K562 (cell line): ENCODE measurements around the gene GNAT2. TPM values are rescaled to one million over a fixed set of nuclear protein-coding genes. Genes with fewer than 3 reads are reported as not detected.

Source experiments
- ATAC-seq: fragments of 200-7000 bp; cut with Tn5 transposase; 3 replicates; pipeline ENCODE4 v1.9.1; 2020; ENCODE audit warnings: moderate library complexity
- BruUV-seq: library from RNA; stranded (reverse); fragments of 400-500 nt; replicated peaks from 2 replicates; lab custom pipeline; 2021; lab: Mats Ljungman, UMichigan
- CTCF ChIA-PET: fragments of 300-600 bp; formaldehyde crosslinking; extraction: SDS; loops from one replicate; lab custom pipeline; 2021; ENCODE audit warnings: low intra/inter-chr PET ratio; lab: Yijun Ruan, JAX
- POLR2A ChIA-PET: fragments of 300-600, 350-650 bp; sonication (Branson Sonifier 250); formaldehyde crosslinking; extraction: SDS; loops from one replicate; lab custom pipeline; 2021; ENCODE audit warnings: antibody characterized with exemption, inconsistent platforms; lab: Yijun Ruan, JAX
- DNase-seq, 4 experiments: peaks; one replicate each; pipeline versions ENCODE4 v3.0.0 to v3.0.0-alpha.2; 2011 to 2018; ENCODE audit warnings: low spot score in 3 of 4, mixed read lengths in 3 of 4; ENCODE audit errors: extremely low read depth in 1 of 4
- FAIRE-seq: peaks from 2 replicates; lab custom pipeline; 2011; peaks lifted over from hg19 to GRCh38; lab: Jason Lieb, UNC
- H2AFZ ChIP-seq: 2 replicates; pipeline ENCODE4 v1.6.0; 2011; ENCODE audit warnings: low read depth, low read length, control low read depth, inconsistent platforms
- H3K27ac ChIP-seq: fragments of 200-600 bp; 3 replicates; pipeline ENCODE4 v1.8.0; 2011; ENCODE audit warnings: low read depth, mild to moderate bottlenecking, control low read depth, inconsistent platforms, low read length, moderate library complexity, mixed read lengths; ENCODE audit errors: extremely low read depth
- H3K27me3 ChIP-seq, 2 experiments: fragments of 300-600 bp in 1 of 2; 2 replicates in 1 of 2; 3 replicates in 1 of 2; pipeline versions ENCODE4 v1.6.0 to v1.8.0; 2011; ENCODE audit warnings: inconsistent platforms in 2 of 2, low read length in 2 of 2, mild to moderate bottlenecking in 1 of 2, mixed read lengths in 1 of 2, moderate library complexity in 1 of 2; ENCODE audit not compliant: control insufficient read depth in 2 of 2, insufficient read depth in 2 of 2
- H3K36me3 ChIP-seq: fragments of 300-600 bp; 3 replicates; pipeline ENCODE4 v1.8.0; 2011; ENCODE audit warnings: mild to moderate bottlenecking, low read length, inconsistent platforms; ENCODE audit not compliant: control insufficient read depth, insufficient read depth
- H3K4me1 ChIP-seq, 2 experiments: fragments of 200-600 bp in 1 of 2; replicated peaks in 1 of 2; 2 replicates in 1 of 2; 3 replicates in 1 of 2; pipeline versions ENCODE4 v1.5.1 to v1.8.0; 2011; ENCODE audit warnings: inconsistent platforms in 2 of 2, low read length in 2 of 2, mild to moderate bottlenecking in 1 of 2, mixed read lengths in 1 of 2, moderate library complexity in 1 of 2; ENCODE audit not compliant: control insufficient read depth in 2 of 2, insufficient read depth in 2 of 2
- H3K4me2 ChIP-seq: 2 replicates; pipeline ENCODE4 v1.6.1; 2011; ENCODE audit warnings: low read length, control low read depth, inconsistent platforms, mixed read lengths; ENCODE audit not compliant: insufficient read depth
- H3K4me3 ChIP-seq: fragments of 200-600 bp; sonication (generic), shearing (Covaris generic); 2 replicates; pipeline ENCODE4 v1.5.1; 2016; ENCODE audit warnings: control low read depth, inconsistent platforms
- H3K79me2 ChIP-seq: fragments of 200-600 bp; 3 replicates; pipeline ENCODE4 v1.8.0; 2011; ENCODE audit warnings: low read length, inconsistent platforms; ENCODE audit not compliant: control insufficient read depth, insufficient read depth
- H3K9ac ChIP-seq, 2 experiments: 2 replicates each; pipeline versions ENCODE4 v1.6.0 to v1.6.1; 2011; ENCODE audit warnings: low read depth in 2 of 2, low read length in 2 of 2, control low read depth in 1 of 2, inconsistent platforms in 1 of 2, mild to moderate bottlenecking in 1 of 2, mixed read lengths in 1 of 2; ENCODE audit not compliant: insufficient read depth in 1 of 2
- H3K9me1 ChIP-seq: one replicate; pipeline ENCODE4 v1.6.0; 2011; ENCODE audit warnings: inconsistent platforms, mild to moderate bottlenecking, low read length, moderate library complexity; ENCODE audit not compliant: control insufficient read depth, insufficient read depth
- H3K9me3 ChIP-seq: replicated peaks from 2 replicates; pipeline ENCODE4 v1.5.1; 2011; ENCODE audit warnings: low read depth, low read length, inconsistent platforms; ENCODE audit not compliant: control insufficient read depth, insufficient read depth
- H4K20me1 ChIP-seq: replicated peaks from 2 replicates; pipeline ENCODE4 v1.6.1; 2011; ENCODE audit warnings: low read length, inconsistent platforms, mixed read lengths; ENCODE audit not compliant: control insufficient read depth, insufficient read depth
- MXI1 ChIP-seq: IDR thresholded peaks from 2 replicates; pipeline ENCODE4 v1.6.1; 2011; ENCODE audit warnings: low read depth, mild to moderate bottlenecking, improper control_type of control experiment, low read length
- WGBS: fragments of 100-300 bp; shearing (Covaris generic); methylation state at CpG from one replicate; pipeline ENCODE4 v1.1.6; 2016; ENCODE audit warnings: low coverage, mixed read lengths; ENCODE audit not compliant: insufficient coverage; ENCODE audit errors: missing lambda C conversion rate; 5-methylcytosine and 5-hydroxymethylcytosine counted together
- in situ Hi-C: fragments of 300-500 bp; cut with MboI; formaldehyde crosslinking; loops from 4 replicates; pipeline ENCODE4 v1.15.0; 2018; ENCODE audit warnings: inconsistent platforms, mixed read lengths
- intact Hi-C: fragments of 100-400 bp; cut with micrococcal nuclease; formaldehyde crosslinking; loops from 2 replicates; pipeline ENCODE4 v1.14.2; 2022
- polyA plus RNA-seq, 8 experiments: library from polyadenylated mRNA; depleted of rRNA in 4 of 8; stranded (reverse) in 5 of 8; unstranded in 3 of 8; fragments of >200 nt; fragmentation: Nextera tagmentation in 2 of 8; fragmentation: Illumina TruSeq in 1 of 8; extraction: Ambion mirVana in 2 of 8; extraction: Trizol in 1 of 8; gene quantifications; 2 replicates each; pipeline versions ENCODE4 v1.2.1 to v1.2.3, GENCODE V29; 2011 to 2014; ENCODE audit warnings: inconsistent platforms in 1 of 8, missing spikeins in 1 of 8
- total RNA-seq, 7 experiments: library from RNA; depleted of rRNA in 6 of 7; stranded (reverse); fragments of >200 nt in 6 of 7; fragmentation: Illumina TruSeq in 2 of 7; extraction: Trizol in 2 of 7; gene quantifications; 2 replicates each; pipeline versions ENCODE4 v1.2.1 to v1.2.3, GENCODE V29; 2011 to 2021; ENCODE audit warnings: low replicate concordance in 1 of 7
- TF ChIP-seq, protein P1 (sequence below), 2 experiments: fragments of 450-650 bp; IDR thresholded peaks; 2 replicates each; pipeline ENCODE4 v1.6.1; 2016
- TF ChIP-seq, protein P2 (sequence below): fragments of 250-450 bp; sonication (Bioruptor Pico); IDR thresholded peaks from 2 replicates; pipeline ENCODE4 v1.8.0; 2022; ENCODE audit warnings: moderate library complexity, mild to moderate bottlenecking, inconsistent platforms

Gene GNAT2
- total and polyA plus RNA-seq, 9 of the 15 experiments (the other 6 are each of a cell fraction or from before 2014, with no cell fraction given), result 0.06 to 0.52 (median 0.24) TPM; not detected in 1

DNA sequence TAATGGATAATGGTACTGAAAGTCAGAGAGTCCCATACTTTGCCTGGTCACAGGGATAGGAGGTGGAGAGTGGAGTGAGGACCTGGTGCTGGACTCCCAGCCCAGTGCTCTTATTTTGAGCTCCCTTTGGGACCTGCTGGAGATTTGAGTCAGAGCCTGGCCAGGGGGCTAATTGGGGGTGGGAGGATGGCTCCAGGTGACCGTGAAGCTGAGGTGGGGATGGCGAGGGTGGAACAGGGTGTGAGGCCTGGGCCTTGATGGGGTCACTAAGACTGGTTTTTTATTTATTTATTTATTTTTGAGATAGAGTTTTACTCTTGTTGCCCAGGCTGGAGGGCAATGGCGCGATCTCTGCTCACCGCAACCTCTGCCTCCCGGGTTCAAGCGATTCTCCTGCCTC lies 18.0 kb upstream of the GNAT2 start:
- no peak overlapping the region for H3K4me3 ChIP-seq
- H3K9ac ChIP-seq, result no peak overlapping the region
- H2AFZ ChIP-seq, result no peak overlapping the region
- FAIRE-seq, result no peak
- no TSS peak for BruUV-seq
- no peaks in the 10 kb centered on the region for H3K9me3 ChIP-seq
- POLR2A ChIA-PET, result interaction anchor here (0.6 to 6.4 kb wide), 5 partner anchors 10 to 91 kb away, joined by 3 to 44 read pairs (median 7); partner anchors contain the start of genes AMPD2, GNAI3 and GNAT2
- no peaks in the 10 kb centered on the region for H3K79me2 ChIP-seq
- no peak for TF ChIP-seq MXI1
- TF ChIP-seq, protein P1, sequence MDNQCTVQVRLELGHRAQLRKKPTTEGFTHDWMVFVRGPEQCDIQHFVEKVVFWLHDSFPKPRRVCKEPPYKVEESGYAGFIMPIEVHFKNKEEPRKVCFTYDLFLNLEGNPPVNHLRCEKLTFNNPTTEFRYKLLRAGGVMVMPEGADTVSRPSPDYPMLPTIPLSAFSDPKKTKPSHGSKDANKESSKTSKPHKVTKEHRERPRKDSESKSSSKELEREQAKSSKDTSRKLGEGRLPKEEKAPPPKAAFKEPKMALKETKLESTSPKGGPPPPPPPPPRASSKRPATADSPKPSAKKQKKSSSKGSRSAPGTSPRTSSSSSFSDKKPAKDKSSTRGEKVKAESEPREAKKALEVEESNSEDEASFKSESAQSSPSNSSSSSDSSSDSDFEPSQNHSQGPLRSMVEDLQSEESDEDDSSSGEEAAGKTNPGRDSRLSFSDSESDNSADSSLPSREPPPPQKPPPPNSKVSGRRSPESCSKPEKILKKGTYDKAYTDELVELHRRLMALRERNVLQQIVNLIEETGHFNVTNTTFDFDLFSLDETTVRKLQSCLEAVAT (IDR thresholded peaks at IDR 0.05), result no peak
- TF ChIP-seq, protein P2, sequence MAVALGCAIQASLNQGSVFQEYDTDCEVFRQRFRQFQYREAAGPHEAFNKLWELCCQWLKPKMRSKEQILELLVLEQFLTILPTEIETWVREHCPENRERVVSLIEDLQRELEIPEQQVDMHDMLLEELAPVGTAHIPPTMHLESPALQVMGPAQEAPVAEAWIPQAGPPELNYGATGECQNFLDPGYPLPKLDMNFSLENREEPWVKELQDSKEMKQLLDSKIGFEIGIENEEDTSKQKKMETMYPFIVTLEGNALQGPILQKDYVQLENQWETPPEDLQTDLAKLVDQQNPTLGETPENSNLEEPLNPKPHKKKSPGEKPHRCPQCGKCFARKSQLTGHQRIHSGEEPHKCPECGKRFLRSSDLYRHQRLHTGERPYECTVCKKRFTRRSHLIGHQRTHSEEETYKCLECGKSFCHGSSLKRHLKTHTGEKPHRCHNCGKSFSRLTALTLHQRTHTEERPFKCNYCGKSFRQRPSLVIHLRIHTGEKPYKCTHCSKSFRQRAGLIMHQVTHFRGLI, result no peak
- TF ChIP-seq, all 486 proteins: peak for 0
- 59% methylated on average over 7 of the region's 7 CpGs for WGBS
- H3K27ac ChIP-seq, result no peak overlapping the region
- DNase-seq (no peak), ATAC-seq (no peak)
- peaks cover 22 to 36% of the 10 kb centered on the region in 2 experiments for H3K4me1 ChIP-seq
- H3K9me1 ChIP-seq, result no peaks in the 10 kb centered on the region
- CTCF ChIA-PET, result no interaction called here
- in situ Hi-C loops (no loop called here), intact Hi-C loops (no loop called here)
- H3K36me3 ChIP-seq, result no peaks in the 10 kb centered on the region
- no peaks in the 10 kb centered on the region for H4K20me1 ChIP-seq
- no peak overlapping the region for H3K4me2 ChIP-seq
- H3K27me3 ChIP-seq, result no peaks in the 10 kb centered on the region; a peak in 1 of 5 replicates
